WTC11 (cell line): ENCODE results near the gene WNT6.

ENCODE experiments used
- AFF4 ChIP-seq: sonication (generic); formaldehyde crosslinking; IDR thresholded peaks from 2 replicates; pipeline ENCODE4 v1.8.1; 2023; ENCODE audit warnings: mild to moderate bottlenecking, missing genetic modification reagents, borderline replicate concordance
- ATF1 ChIP-seq: sonication (generic); formaldehyde crosslinking; IDR thresholded peaks from 2 replicates; pipeline ENCODE4 v1.8.1; 2023; ENCODE audit warnings: mild to moderate bottlenecking, moderate library complexity, missing genetic modification reagents
- ATF2 ChIP-seq: sonication (generic); formaldehyde crosslinking; IDR thresholded peaks from 2 replicates; pipeline ENCODE4 v1.8.1; 2022; ENCODE audit warnings: low read depth, missing genetic modification reagents, borderline replicate concordance
- ATF3 ChIP-seq: sonication (generic); formaldehyde crosslinking; conservative IDR thresholded peaks from 2 replicates; pipeline ENCODE4 v1.8.1; 2022; ENCODE audit warnings: mild to moderate bottlenecking, missing genetic modification reagents
- CTCF ChIP-seq: fragments of 200-600 bp; IDR thresholded peaks from 2 replicates; pipeline ENCODE4 v1.8.0; 2022; ENCODE audit warnings: antibody characterized with exemption
- E2F5 ChIP-seq: sonication (generic); formaldehyde crosslinking; IDR thresholded peaks from 2 replicates; pipeline ENCODE4 v1.8.1; 2022; ENCODE audit warnings: mild to moderate bottlenecking, moderate library complexity, missing genetic modification reagents
- JUN ChIP-seq: sonication (generic); formaldehyde crosslinking; IDR thresholded peaks from 2 replicates; pipeline ENCODE4 v1.8.0; 2023; ENCODE audit warnings: mild to moderate bottlenecking, missing genetic modification reagents
- MAX ChIP-seq: sonication (generic); formaldehyde crosslinking; IDR thresholded peaks from 2 replicates; pipeline ENCODE4 v1.8.0; 2022; ENCODE audit warnings: mild to moderate bottlenecking, missing genetic modification reagents
- MXD4 ChIP-seq: fragments of 250-450 bp; sonication (Bioruptor Pico); IDR thresholded peaks from 2 replicates; pipeline ENCODE4 v1.8.0; 2021; ENCODE audit warnings: mild to moderate bottlenecking, moderate library complexity, borderline replicate concordance
- NFE2L1 ChIP-seq: sonication (generic); formaldehyde crosslinking; IDR thresholded peaks from 2 replicates; pipeline ENCODE4 v1.8.1; 2023; ENCODE audit warnings: missing genetic modification reagents
- PREB ChIP-seq: sonication (generic); formaldehyde crosslinking; IDR thresholded peaks from 2 replicates; pipeline ENCODE4 v1.8.1; 2022; ENCODE audit warnings: mild to moderate bottlenecking, missing genetic modification reagents, moderate library complexity, borderline replicate concordance
- SP1 ChIP-seq: sonication (generic); formaldehyde crosslinking; conservative IDR thresholded peaks from 2 replicates; pipeline ENCODE4 v1.8.1; 2022; ENCODE audit warnings: missing genetic modification reagents
- USF2 ChIP-seq: sonication (generic); formaldehyde crosslinking; IDR thresholded peaks from 2 replicates; pipeline ENCODE4 v1.8.1; 2023; ENCODE audit warnings: mild to moderate bottlenecking, missing genetic modification reagents, moderate library complexity
- ZNF263 ChIP-seq: sonication (generic); formaldehyde crosslinking; IDR thresholded peaks from 2 replicates; pipeline ENCODE4 v1.8.1; 2022; ENCODE audit warnings: low read depth, mild to moderate bottlenecking, moderate library complexity, missing genetic modification reagents

GRCh38 chr2:218833023-218833609 lies 26.5 kb upstream of the WNT6 start:
- no peak for TF ChIP-seq JUN (CRISPR knock-in tag)
- TF ChIP-seq AFF4, result no peak
- no peak for TF ChIP-seq CTCF
- no peak for TF ChIP-seq USF2 (CRISPR knock-in tag)
- TF ChIP-seq NFE2L1 (CRISPR knock-in tag), result no peak
- TF ChIP-seq MAX (CRISPR knock-in tag), result no peak
- TF ChIP-seq ATF3 (CRISPR knock-in tag), result no peak
- no peak for TF ChIP-seq SP1
- no peak for TF ChIP-seq ATF1 (CRISPR knock-in tag)
- TF ChIP-seq ZNF263 (CRISPR knock-in tag), result no peak
- no peak for TF ChIP-seq ATF2 (CRISPR knock-in tag)
- no peak for TF ChIP-seq MXD4 (CRISPR knock-in tag)
- no peak for TF ChIP-seq PREB (CRISPR knock-in tag)
- TF ChIP-seq E2F5, result no peak
